Ovary (tissue), 9 donors: Measurements from ENCODE around the gene TAPBP. TPM values are rescaled to one million over a fixed set of nuclear protein-coding genes. Genes with fewer than 3 reads are reported as not detected.
"Not testable (repeated sequence)": the region's sequence is repeated elsewhere in the genome, so short reads cannot be mapped to it uniquely, and the experiment has no call there.

Experiments used
- DNase-seq, 5 donors: peaks; one replicate each; pipeline ENCODE4 v3.0.0-alpha.2; 2019 to 2020
- H3K27ac ChIP-seq, 2 donors: fragments of 200-600 bp; one replicate each; pipeline versions ENCODE4 v1.5.1 to v1.8.0; 2019 to 2022
- H3K27me3 ChIP-seq: fragments of 200-600 bp; one replicate; pipeline ENCODE4 v1.8.0; 2022
- H3K36me3 ChIP-seq: fragments of 200-600 bp; sonication (generic); one replicate; pipeline ENCODE4 v1.5.1; 2019
- H3K4me1 ChIP-seq: one replicate; pipeline ENCODE4 v1.8.1; 2013; ENCODE audit warnings: mild to moderate bottlenecking, moderate library complexity; ENCODE audit not compliant: insufficient read depth
- H3K4me3 ChIP-seq: fragments of 200-600 bp; sonication (generic); one replicate; pipeline ENCODE4 v1.5.1; 2017
- H3K9me3 ChIP-seq, 2 donors: fragments of 200-600 bp in 1 of 2; sonication (generic) in 1 of 2; one replicate each; pipeline versions ENCODE4 v1.5.1 to v1.8.1; 2013 to 2019; ENCODE audit warnings: mild to moderate bottlenecking in 1 of 2, moderate library complexity in 1 of 2
- EP300 ChIP-seq: sonication (generic); formaldehyde crosslinking; IDR thresholded peaks from one replicate; pipeline ENCODE4 v1.6.1; 2017; ENCODE audit warnings: antibody characterized with exemption
- POLR2A ChIP-seq: fragments of 450-650 bp; IDR thresholded peaks from one replicate; pipeline ENCODE4 v1.6.1; 2017; ENCODE audit warnings: antibody characterized with exemption, mild to moderate bottlenecking, moderate library complexity
- WGBS, 3 donors: extraction: QIAGEN DNeasy Blood & Tissue Kit in 1 of 3; methylation state at CpG; one replicate each; pipeline versions ENCODE4 v1.1.5 to v1.1.7; 2013 to 2017; 5-methylcytosine and 5-hydroxymethylcytosine counted together
- intact Hi-C, 4 donors: fragments of 100-400 bp; cut with DNase I; formaldehyde crosslinking; loops; one replicate each; pipeline versions ENCODE4 v1.11.0 to v1.15.1; 2022 to 2023
- polyA plus RNA-seq, 2 donors: library from polyadenylated mRNA; stranded (reverse); fragments of 200-250 nt in 1 of 2; fragments of 350-450 nt in 1 of 2; fragmentation: Illumina TruSeq in 1 of 2; extraction: RNeasy Lipid Tissue Mini Kit (QIAGEN cat#74804) in 1 of 2; gene quantifications; one replicate each; pipeline ENCODE4 v1.2.3, GENCODE V29; 2013 to 2014
- total RNA-seq, 7 donors: library from RNA; depleted of rRNA in 2 of 7; stranded (reverse); fragments of >200 nt in 2 of 7; fragmentation: NEBNext Ultra II Directional in 3 of 7; extraction: Animal tissue kit (Norgen Biotek cat#: 25700) in 3 of 7; gene quantifications; one replicate each; pipeline versions ENCODE4 v1.1.0 to v1.2.4, GENCODE V29; 2016 to 2023
- TF ChIP-seq, protein P1 (sequence below), 3 donors: fragments of 450-650 bp in 2 of 3; fragments of 200-600 bp in 1 of 3; IDR thresholded peaks; one replicate each; pipeline versions ENCODE4 v1.5.1 to v1.8.0; 2016 to 2022; ENCODE audit warnings: antibody characterized with exemption in 3 of 3, mild to moderate bottlenecking in 1 of 3
- donor health status: DM: no; HTN: no; CAD: no; lungs with moderate emphysema.
- donor health status: DM: no; HTN: no; CAD: no.
- donor health status: Bipolar disorder and iron deficiency.
- donor health status: DM: yes; HTN: yes; CAD: no.
- donor health status: DM: no; HTN: no; CAD: no.
- donor health status: DM: yes; HTN: yes; CAD: no.

TAPBP gene
- total and polyA plus RNA-seq, 9 donors = 24.4 to 121 (median 60.9) TPM

DNA sequence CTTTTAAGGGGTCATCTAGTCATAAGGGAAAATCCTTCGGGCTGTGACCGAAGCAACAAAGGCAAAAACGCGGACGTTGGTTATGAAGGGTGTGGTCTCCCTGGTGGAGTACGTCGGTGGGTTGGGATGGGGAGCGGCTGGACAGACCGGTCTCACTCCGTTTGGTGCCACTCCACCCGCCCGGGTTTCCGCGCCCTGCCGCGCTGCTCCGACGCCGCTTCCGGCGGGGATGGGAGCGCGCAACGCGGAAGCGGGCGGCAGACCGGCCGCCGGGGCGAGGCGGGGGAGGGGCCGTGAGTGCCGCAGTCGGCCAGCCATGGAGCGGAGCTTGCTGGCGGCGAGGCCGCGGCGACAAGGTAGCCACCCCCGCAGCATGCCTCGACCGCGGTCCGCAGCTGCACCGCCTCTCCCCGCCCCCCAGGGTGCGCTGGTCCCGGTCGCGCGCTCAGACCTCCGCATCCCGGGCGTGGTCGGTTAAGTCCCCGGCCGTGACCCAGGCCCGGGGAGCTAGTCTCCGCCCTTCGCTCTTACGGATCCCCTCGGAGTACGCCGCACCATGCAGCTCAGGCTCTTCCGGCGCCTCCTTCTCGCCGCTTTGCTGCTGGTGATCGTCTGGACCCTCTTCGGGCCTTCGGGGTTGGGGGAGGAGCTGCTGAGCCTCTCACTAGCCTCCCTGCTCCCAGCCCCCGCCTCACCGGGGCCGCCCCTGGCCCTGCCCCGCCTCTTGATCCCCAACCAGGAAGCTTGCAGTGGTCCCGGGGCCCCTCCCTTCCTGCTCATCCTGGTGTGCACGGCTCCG, 36.8 kb downstream of the TAPBP start, which contains the start of gene B3GALT4:
TSS of gene B3GALT4 (plus strand) at position 260 of the 799 bp plus-strand sequence. CDS start at position 557, 297 bp downstream.
- H3K9me3 ChIP-seq = no peaks in the 10 kb centered on the region
- no peaks in the 10 kb centered on the region for H3K36me3 ChIP-seq
- no peaks in the 10 kb centered on the region for H3K27me3 ChIP-seq
- intact Hi-C loops = loop anchor here in 1 of 4 donors (10.0 kb wide), 1 partner anchor 138 kb away; the partner anchor contains the start of genes CUTA and PHF1
- WGBS, 3 donors = 1% methylated on average over 53 to 80 of the region's 80 CpGs
- peaks cover 3% of the 10 kb centered on the region for H3K4me1 ChIP-seq
- peak within 1 kb of the TSS; percentile 52 for H3K4me3 ChIP-seq
- peak within 1 kb of the TSS; percentile 11 to 79 for H3K27ac ChIP-seq
- DNase-seq = peak; percentile 70 to 82 (median 75)
- no peak for TF ChIP-seq EP300
- TF ChIP-seq, protein P1, sequence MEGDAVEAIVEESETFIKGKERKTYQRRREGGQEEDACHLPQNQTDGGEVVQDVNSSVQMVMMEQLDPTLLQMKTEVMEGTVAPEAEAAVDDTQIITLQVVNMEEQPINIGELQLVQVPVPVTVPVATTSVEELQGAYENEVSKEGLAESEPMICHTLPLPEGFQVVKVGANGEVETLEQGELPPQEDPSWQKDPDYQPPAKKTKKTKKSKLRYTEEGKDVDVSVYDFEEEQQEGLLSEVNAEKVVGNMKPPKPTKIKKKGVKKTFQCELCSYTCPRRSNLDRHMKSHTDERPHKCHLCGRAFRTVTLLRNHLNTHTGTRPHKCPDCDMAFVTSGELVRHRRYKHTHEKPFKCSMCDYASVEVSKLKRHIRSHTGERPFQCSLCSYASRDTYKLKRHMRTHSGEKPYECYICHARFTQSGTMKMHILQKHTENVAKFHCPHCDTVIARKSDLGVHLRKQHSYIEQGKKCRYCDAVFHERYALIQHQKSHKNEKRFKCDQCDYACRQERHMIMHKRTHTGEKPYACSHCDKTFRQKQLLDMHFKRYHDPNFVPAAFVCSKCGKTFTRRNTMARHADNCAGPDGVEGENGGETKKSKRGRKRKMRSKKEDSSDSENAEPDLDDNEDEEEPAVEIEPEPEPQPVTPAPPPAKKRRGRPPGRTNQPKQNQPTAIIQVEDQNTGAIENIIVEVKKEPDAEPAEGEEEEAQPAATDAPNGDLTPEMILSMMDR (IDR thresholded peaks at IDR 0.05) = peak; percentile 37 to 69 (median 52)

DNA sequence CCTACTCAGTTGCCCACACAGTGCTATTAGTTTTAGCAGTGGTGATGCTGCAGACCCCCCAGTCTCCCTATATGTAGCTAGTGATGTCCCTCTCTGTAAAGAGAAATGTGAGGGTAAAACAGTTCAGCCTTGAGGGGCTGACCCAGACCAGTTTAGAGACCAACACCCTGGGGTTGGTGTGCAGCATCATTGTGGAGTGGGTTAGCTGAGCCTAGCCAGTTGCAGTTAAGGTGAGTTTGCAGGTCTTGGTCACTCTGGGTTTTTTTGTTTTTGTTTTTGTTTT, 37.4 kb downstream of the TAPBP start:
- no peaks in the 10 kb centered on the region for H3K27me3 ChIP-seq
- peak overlapping the region; percentile 52 for H3K4me3 ChIP-seq
- no peak for DNase-seq
- intact Hi-C loops = loop anchor here in 1 of 4 donors (10.0 kb wide), 1 partner anchor 138 kb away; the partner anchor contains the start of genes CUTA and PHF1
- no peaks in the 10 kb centered on the region for H3K36me3 ChIP-seq
- TF ChIP-seq EP300 (no peak), POLR2A (no peak)
- TF ChIP-seq, protein P1 (IDR thresholded peaks at IDR 0.05) = no peak
- no peaks in the 10 kb centered on the region for H3K9me3 ChIP-seq
- peak overlapping the region; percentile 11 to 79 for H3K27ac ChIP-seq
- peaks cover 3% of the 10 kb centered on the region for H3K4me1 ChIP-seq

DNA sequence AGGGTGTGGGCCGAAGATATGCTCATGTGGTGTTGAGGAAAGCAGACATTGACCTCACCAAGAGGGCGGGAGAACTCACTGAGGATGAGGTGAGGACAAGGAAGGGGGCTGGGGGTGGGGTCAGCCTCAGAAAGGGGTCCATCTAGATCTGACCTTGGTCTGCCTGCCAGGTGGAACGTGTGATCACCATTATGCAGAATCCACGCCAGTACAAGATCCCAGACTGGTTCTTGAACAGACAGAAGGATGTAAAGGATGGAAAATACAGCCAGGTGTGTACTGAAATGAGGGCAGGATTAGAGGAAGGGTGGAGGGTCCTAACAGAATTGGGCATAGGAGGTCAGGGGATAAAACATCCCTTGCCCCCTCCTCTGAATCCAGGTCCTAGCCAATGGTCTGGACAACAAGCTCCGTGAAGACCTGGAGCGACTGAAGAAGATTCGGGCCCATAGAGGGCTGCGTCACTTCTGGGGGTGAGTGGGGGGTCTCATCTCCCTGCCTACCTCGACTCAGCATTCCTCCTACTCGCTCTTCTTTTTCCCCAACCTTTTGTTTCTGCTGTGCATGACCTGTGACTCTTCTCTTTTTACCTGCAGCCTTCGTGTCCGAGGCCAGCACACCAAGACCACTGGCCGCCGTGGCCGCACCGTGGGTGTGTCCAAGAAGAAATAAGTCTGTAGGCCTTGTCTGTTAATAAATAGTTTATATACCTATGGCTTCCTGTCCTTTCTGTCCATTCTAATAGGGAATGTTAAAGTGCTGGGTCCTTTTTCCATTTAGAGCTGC, 37.9 kb downstream of the TAPBP start:
- H3K4me1 ChIP-seq, H3K36me3 ChIP-seq, H3K4me3 ChIP-seq, H3K27me3 ChIP-seq, H3K9me3 ChIP-seq, DNase-seq: not testable (repeated sequence)
- H3K27ac ChIP-seq = peak overlapping the region in 1 of 2 donors; percentile 79
- WGBS, 3 donors = 57 to 70% (median 64%) methylated on average over 16 of the region's 16 CpGs
- intact Hi-C loops = loop anchor here in 1 of 4 donors (10.0 kb wide), 1 partner anchor 139 kb away; the partner anchor contains the start of genes CUTA and PHF1

DNA sequence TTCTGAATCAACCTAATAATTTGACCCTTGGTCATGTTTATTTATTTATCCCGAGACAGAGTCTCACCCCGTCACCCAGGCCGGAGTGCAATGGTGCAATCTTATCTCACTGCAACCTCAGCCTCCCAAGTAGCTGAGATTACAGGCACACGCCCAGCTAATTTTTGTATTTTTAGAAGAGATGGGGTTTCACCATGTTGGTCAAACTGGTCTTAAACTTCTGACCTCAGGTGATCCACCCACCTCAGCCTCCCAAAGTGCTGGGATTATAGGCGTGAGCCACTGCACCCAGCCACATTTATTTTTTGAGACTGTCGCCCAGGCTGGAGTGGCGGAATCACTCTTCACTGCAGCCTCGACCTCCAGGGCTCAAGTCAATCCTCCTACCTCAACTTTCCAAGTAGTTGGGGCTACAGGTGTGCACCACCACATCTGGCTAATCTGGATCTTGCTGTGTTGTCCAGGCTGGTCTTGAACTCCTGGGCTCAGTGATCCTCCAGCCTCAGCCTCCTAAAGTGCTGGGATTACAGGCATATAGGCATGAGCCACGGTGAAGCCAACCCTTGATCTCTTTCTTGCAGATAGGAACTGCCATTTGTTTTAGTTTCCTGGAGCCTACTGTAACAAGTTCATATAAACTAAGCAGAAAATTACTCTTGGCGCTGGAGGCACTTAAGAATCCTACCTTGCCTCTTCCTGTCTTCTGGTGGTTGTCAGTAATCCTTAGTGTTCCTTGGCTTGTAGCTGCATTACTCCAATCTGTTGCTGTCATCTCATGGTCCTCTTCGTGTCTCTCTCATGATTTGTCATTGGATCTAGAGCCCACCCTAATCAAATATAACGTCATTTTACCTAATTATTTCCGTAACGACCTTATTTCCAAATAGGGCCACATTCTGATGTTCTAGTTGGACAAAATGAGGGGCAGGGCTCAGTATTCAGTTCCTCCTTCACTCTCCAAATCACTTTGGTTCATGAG, 39.7 kb downstream of the TAPBP start:
- no peaks in the 10 kb centered on the region for H3K9me3 ChIP-seq
- no peak overlapping the region for H3K27ac ChIP-seq
- DNase-seq = no peak
- TF ChIP-seq POLR2A (no peak), EP300 (no peak)
- TF ChIP-seq, protein P1 (IDR thresholded peaks at IDR 0.05) = no peak
- intact Hi-C loops = loop anchor here in 2 of 4 donors (5.0 to 10.0 kb wide), 2 partner anchors 43 to 141 kb away; partner anchors contain the start of genes CUTA (in 1 of the 2), PHF1 (in 1 of the 2) and ZBTB22 (in 1 of the 2)
- no peaks in the 10 kb centered on the region for H3K36me3 ChIP-seq
- WGBS, 3 donors = 47 to 60% (median 52%) methylated on average over 14 of the region's 14 CpGs
- H3K27me3 ChIP-seq = no peaks in the 10 kb centered on the region
- H3K4me1 ChIP-seq = peaks cover 5% of the 10 kb centered on the region
- no peak overlapping the region for H3K4me3 ChIP-seq
